Keratinocyte (primary cell): ENCODE results near the gene SGCB. TPM values are rescaled to one million over a fixed set of nuclear protein-coding genes. Genes with fewer than 3 reads are reported as not detected.

ENCODE experiments used
- DNase-seq: peaks from one replicate; pipeline ENCODE4 v3.0.0-alpha.2; 2011; ENCODE audit warnings: low read depth, missing footprints, low spot score
- FAIRE-seq: peaks from 2 replicates; lab custom pipeline; 2011; peaks lifted over from hg19 to GRCh38; lab: Jason Lieb, UNC
- H2AFZ ChIP-seq: 2 replicates; pipeline ENCODE4 v1.6.0; 2012; ENCODE audit warnings: low read length, control low read depth, inconsistent platforms; ENCODE audit not compliant: control insufficient read depth
- H3K27ac ChIP-seq: 2 replicates; pipeline ENCODE4 v1.5.1; 2011; ENCODE audit warnings: low read length; ENCODE audit not compliant: control insufficient read depth, insufficient read depth
- H3K27me3 ChIP-seq: 3 replicates; pipeline ENCODE4 v1.6.0; 2011; ENCODE audit warnings: low read length; ENCODE audit not compliant: control insufficient read depth, insufficient read depth; ENCODE audit errors: extremely low read depth
- H3K36me3 ChIP-seq, 2 experiments: 2 replicates in 1 of 2; 3 replicates in 1 of 2; pipeline ENCODE4 v1.5.1; 2011; ENCODE audit warnings: low read length in 2 of 2, mild to moderate bottlenecking in 1 of 2; ENCODE audit not compliant: control insufficient read depth in 2 of 2, insufficient read depth in 2 of 2; ENCODE audit errors: extremely low read depth in 1 of 2
- H3K4me1 ChIP-seq: 3 replicates; pipeline ENCODE4 v1.5.1; 2011; ENCODE audit warnings: low read length; ENCODE audit not compliant: control insufficient read depth, insufficient read depth; ENCODE audit errors: extremely low read depth
- H3K4me2 ChIP-seq: 3 replicates; pipeline ENCODE4 v1.6.0; 2011; ENCODE audit warnings: low read depth, low read length; ENCODE audit not compliant: control insufficient read depth, insufficient read depth; ENCODE audit errors: extremely low read depth
- H3K4me3 ChIP-seq, 3 experiments: fragments of 200-600 bp in 1 of 3; sonication (generic) in 1 of 3; 2 replicates in 2 of 3; 3 replicates in 1 of 3; pipeline ENCODE4 v1.5.1; 2011 to 2016; ENCODE audit warnings: low read length in 3 of 3, mild to moderate bottlenecking in 3 of 3, control low read depth in 2 of 3, inconsistent platforms in 1 of 3, low read depth in 1 of 3, mixed read lengths in 1 of 3, mixed run types in 1 of 3, moderate library complexity in 1 of 3; ENCODE audit not compliant: control insufficient read depth in 2 of 3, insufficient read depth in 2 of 3; ENCODE audit errors: extremely low read depth in 1 of 3
- H3K79me2 ChIP-seq: 2 replicates; pipeline ENCODE4 v1.6.0; 2012; ENCODE audit warnings: low read length; ENCODE audit not compliant: control insufficient read depth, insufficient read depth
- H3K9ac ChIP-seq: 3 replicates; pipeline ENCODE4 v1.6.0; 2011; ENCODE audit warnings: low read length; ENCODE audit not compliant: control insufficient read depth, insufficient read depth; ENCODE audit errors: extremely low read depth
- H3K9me1 ChIP-seq: 3 replicates; pipeline ENCODE4 v1.6.0; 2011; ENCODE audit warnings: low read length; ENCODE audit not compliant: control insufficient read depth, insufficient read depth; ENCODE audit errors: extremely low read depth
- H3K9me3 ChIP-seq: 2 replicates; pipeline ENCODE4 v1.5.1; 2012; ENCODE audit warnings: low read depth, low read length; ENCODE audit not compliant: control insufficient read depth
- H4K20me1 ChIP-seq: 3 replicates; pipeline ENCODE4 v1.6.0; 2011; ENCODE audit warnings: low read length; ENCODE audit not compliant: control insufficient read depth, insufficient read depth; ENCODE audit errors: extremely low read depth
- EZH2 ChIP-seq: IDR thresholded peaks from one replicate; pipeline ENCODE4 v1.6.1; 2012; ENCODE audit warnings: inconsistent platforms, mild to moderate bottlenecking, low read length, moderate library complexity
- dilution Hi-C: fragments of 300-500 bp; cut with MboI; formaldehyde crosslinking; loops from one replicate; pipeline ENCODE4 v1.7.0; 2020; ENCODE audit warnings: low sequenced_read_pairs; ENCODE audit not compliant: extremely low pct_ligation_motif_present
- polyA plus RNA-seq, 5 experiments: library from polyadenylated mRNA; depleted of rRNA in 3 of 5; stranded (reverse) in 3 of 5; stranded (forward) in 1 of 5; unstranded in 1 of 5; fragments of >200 nt; gene quantifications; 1 replicate in 1 of 5; 2 replicates in 3 of 5; 3 replicates in 1 of 5; pipeline versions ENCODE4 v1.2.1 to v1.2.3, GENCODE V29; 2011 to 2012; ENCODE audit warnings: missing spikeins in 2 of 5, low read depth in 1 of 5, low replicate concordance in 1 of 5
- TF ChIP-seq, protein P1 (sequence below), 3 experiments: IDR thresholded peaks in 1 of 3; conservative IDR thresholded peaks in 1 of 3; optimal IDR thresholded peaks in 1 of 3; 2 replicates in 2 of 3; 3 replicates in 1 of 3; pipeline versions ENCODE3 to v1.5.1; 2011; ENCODE audit warnings: low read length in 3 of 3, mild to moderate bottlenecking in 3 of 3, moderate library complexity in 2 of 3, control low read depth in 1 of 3, inconsistent platforms in 1 of 3; ENCODE audit not compliant: insufficient read depth in 2 of 3; ENCODE audit errors: extremely low read depth in 1 of 3

The SGCB gene
- polyA plus RNA-seq, 1 donor (not counting 4 experiments of a cell fraction or from before 2014, with no cell fraction given) = 18.3 TPM

- dilution Hi-C loops = no loop called here
- Histone ChIP-seq H3K4me3 (no peak overlapping the region), H3K27me3 (no peaks in the 10 kb centered on the region), H3K9ac (no peak overlapping the region), H3K36me3 (no peaks in the 10 kb centered on the region), H3K9me3 (no peaks in the 10 kb centered on the region), H3K4me1 (no peaks in the 10 kb centered on the region), H3K79me2 (no peaks in the 10 kb centered on the region), H2AFZ (no peak overlapping the region), H4K20me1 (no peaks in the 10 kb centered on the region), H3K9me1 (no peaks in the 10 kb centered on the region), H3K27ac (no peak overlapping the region), H3K4me2 (no peak overlapping the region)
- DNase-seq = no peak
- TF ChIP-seq EZH2 = no peak
- TF ChIP-seq, protein P1, sequence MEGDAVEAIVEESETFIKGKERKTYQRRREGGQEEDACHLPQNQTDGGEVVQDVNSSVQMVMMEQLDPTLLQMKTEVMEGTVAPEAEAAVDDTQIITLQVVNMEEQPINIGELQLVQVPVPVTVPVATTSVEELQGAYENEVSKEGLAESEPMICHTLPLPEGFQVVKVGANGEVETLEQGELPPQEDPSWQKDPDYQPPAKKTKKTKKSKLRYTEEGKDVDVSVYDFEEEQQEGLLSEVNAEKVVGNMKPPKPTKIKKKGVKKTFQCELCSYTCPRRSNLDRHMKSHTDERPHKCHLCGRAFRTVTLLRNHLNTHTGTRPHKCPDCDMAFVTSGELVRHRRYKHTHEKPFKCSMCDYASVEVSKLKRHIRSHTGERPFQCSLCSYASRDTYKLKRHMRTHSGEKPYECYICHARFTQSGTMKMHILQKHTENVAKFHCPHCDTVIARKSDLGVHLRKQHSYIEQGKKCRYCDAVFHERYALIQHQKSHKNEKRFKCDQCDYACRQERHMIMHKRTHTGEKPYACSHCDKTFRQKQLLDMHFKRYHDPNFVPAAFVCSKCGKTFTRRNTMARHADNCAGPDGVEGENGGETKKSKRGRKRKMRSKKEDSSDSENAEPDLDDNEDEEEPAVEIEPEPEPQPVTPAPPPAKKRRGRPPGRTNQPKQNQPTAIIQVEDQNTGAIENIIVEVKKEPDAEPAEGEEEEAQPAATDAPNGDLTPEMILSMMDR (optimal IDR thresholded peaks at IDR 0.05 in 1 of 3, IDR thresholded peaks at IDR 0.05 in 1 of 3, conservative IDR thresholded peaks at IDR 0.05 in 1 of 3; ENCODE audit: extremely low read depth in 1 of 3, insufficient read depth in 2 of 3, low read length in 3 of 3) = no peak
- FAIRE-seq = no peak
These were observed 31.2 kb downstream of the SGCB start for GRCh38 chr4:52006887-52007286.

DNA sequence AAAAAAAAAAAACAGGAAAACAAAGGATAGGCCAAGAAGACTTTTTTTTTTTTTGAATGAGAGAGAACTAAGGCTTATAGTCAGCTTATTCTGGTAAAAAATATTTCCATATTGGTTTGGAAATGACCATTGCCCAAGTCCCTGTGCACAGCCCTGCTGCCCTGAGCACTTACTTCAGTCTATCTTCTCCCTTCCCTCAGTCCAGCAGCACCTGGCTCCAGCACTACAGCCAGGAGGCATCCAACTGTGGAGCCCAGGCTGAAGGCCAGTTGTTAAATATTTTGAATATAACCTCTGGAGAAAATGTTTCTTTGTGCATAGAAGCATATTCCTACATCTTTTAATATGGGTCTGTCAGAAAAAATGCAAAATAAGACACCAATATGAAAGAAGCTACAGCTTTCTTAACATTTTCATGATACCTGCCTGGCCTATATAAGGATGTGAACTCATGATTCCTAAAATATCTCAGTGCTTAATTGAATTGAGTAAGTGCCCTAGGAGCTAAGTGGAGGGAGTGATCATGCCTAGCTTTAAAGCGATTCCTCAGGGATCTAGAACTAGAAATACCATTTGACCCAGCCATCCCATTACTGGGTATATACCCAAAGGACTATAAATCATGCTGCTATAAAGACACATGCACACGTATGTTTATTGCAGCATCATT, 32.4 kb downstream of the SGCB start:
- H3K4me2 ChIP-seq = no peak overlapping the region
- no peaks in the 10 kb centered on the region for H4K20me1 ChIP-seq
- H3K27me3 ChIP-seq = no peaks in the 10 kb centered on the region
- FAIRE-seq (no peak), DNase-seq (no peak)
- no peak overlapping the region for H3K4me3 ChIP-seq
- no peak overlapping the region for H3K27ac ChIP-seq
- no peaks in the 10 kb centered on the region for H3K9me1 ChIP-seq
- no peak for TF ChIP-seq EZH2
- TF ChIP-seq, protein P1 (optimal IDR thresholded peaks at IDR 0.05 in 1 of 3, IDR thresholded peaks at IDR 0.05 in 1 of 3, conservative IDR thresholded peaks at IDR 0.05 in 1 of 3; ENCODE audit: extremely low read depth in 1 of 3, insufficient read depth in 2 of 3, low read length in 3 of 3) = no peak
- no peaks in the 10 kb centered on the region for H3K79me2 ChIP-seq
- dilution Hi-C loops = no loop called here
- no peak overlapping the region for H2AFZ ChIP-seq
- H3K36me3 ChIP-seq = no peaks in the 10 kb centered on the region
- H3K9me3 ChIP-seq = no peaks in the 10 kb centered on the region
- H3K4me1 ChIP-seq = peaks cover 2% of the 10 kb centered on the region
- no peak overlapping the region for H3K9ac ChIP-seq
